Lower leg skin (tissue), 3 donors: ENCODE measurements around the gene ADM.

ENCODE experiments used
- CTCF ChIP-seq, 3 donors: fragments of 450-650 bp; IDR thresholded peaks; one replicate each; pipeline ENCODE4 v1.5.1; 2016; ENCODE audit warnings: antibody characterized with exemption in 3 of 3, mild to moderate bottlenecking in 3 of 3, moderate library complexity in 2 of 3
- POLR2A ChIP-seq, 2 donors: fragments of 450-650 bp; IDR thresholded peaks; one replicate each; pipeline ENCODE4 v1.6.1; 2016 to 2017; ENCODE audit warnings: antibody characterized with exemption in 2 of 2, mild to moderate bottlenecking in 1 of 2, moderate library complexity in 1 of 2

- TF ChIP-seq CTCF (IDR thresholded peaks at IDR 0.05) = no peak
- TF ChIP-seq POLR2A (IDR thresholded peaks at IDR 0.05) = no peak
These were observed 19.6 kb upstream of the ADM start for GRCh38 chr11:10285148-10285802.
